NCI-H1105 treated with DMSO at 0.1 percent for 48 hours (cell line): ENCODE results near the gene SLC35F1.
A peak's percentile ranks its signal among the peaks of the same experiment; 100 is the strongest.

Experiments used
- DNase-seq: peaks from one replicate; lab custom pipeline; 2025; lab: John Stamatoyannopoulos, UW

SLC35F1 gene

GRCh38 chr6:118200160-118200559 lies 293.1 kb downstream of the SLC35F1 start:
- no peak for DNase-seq

- DNase-seq = no peak
These were observed 295.5 kb downstream of the SLC35F1 start for GRCh38 chr6:118202517-118202916.

GRCh38 chr6:118203545-118203944 lies 296.5 kb downstream of the SLC35F1 start:
- no peak for DNase-seq

GRCh38 chr6:118206221-118206620 lies 299.2 kb downstream of the SLC35F1 start:
- DNase-seq = no peak

GRCh38 chr6:118207947-118208346 lies 300.9 kb downstream of the SLC35F1 start:
- DNase-seq = no peak

- peak; percentile 17 for DNase-seq
These were observed 305.5 kb downstream of the SLC35F1 start for GRCh38 chr6:118212451-118213173.

GRCh38 chr6:118215269-118215668 lies 308.2 kb downstream of the SLC35F1 start:
- no peak for DNase-seq

GRCh38 chr6:118216751-118217150 lies 309.7 kb downstream of the SLC35F1 start:
- DNase-seq = no peak

- no peak for DNase-seq
These were observed 311.1 kb downstream of the SLC35F1 start for GRCh38 chr6:118218156-118218555.

- DNase-seq = no peak
These were observed 313.5 kb downstream of the SLC35F1 start for GRCh38 chr6:118220429-118221128.

- DNase-seq = no peak
These were observed 316.3 kb downstream of the SLC35F1 start for GRCh38 chr6:118223316-118223715.

- no peak for DNase-seq
These were observed 321.8 kb downstream of the SLC35F1 start for GRCh38 chr6:118228886-118229285.

- DNase-seq = no peak
These were observed 333.9 kb downstream of the SLC35F1 start for GRCh38 chr6:118240878-118241528.

GRCh38 chr6:118246406-118246805 lies 339.3 kb downstream of the SLC35F1 start:
- DNase-seq = no peak

- DNase-seq = no peak
These were observed 341.1 kb downstream of the SLC35F1 start for GRCh38 chr6:118248171-118248570.

- DNase-seq = no peak
These were observed 342.6 kb downstream of the SLC35F1 start for GRCh38 chr6:118249680-118250079.

GRCh38 chr6:118252474-118252873 lies 345.4 kb downstream of the SLC35F1 start:
- no peak for DNase-seq

GRCh38 chr6:118253741-118254140 lies 346.7 kb downstream of the SLC35F1 start:
- DNase-seq = no peak

GRCh38 chr6:118260833-118261232 lies 353.8 kb downstream of the SLC35F1 start:
- no peak for DNase-seq

GRCh38 chr6:118263921-118264486 lies 356.9 kb downstream of the SLC35F1 start:
- peak; percentile 61 for DNase-seq

- no peak for DNase-seq
These were observed 362.6 kb downstream of the SLC35F1 start for GRCh38 chr6:118269659-118270058.

GRCh38 chr6:118277631-118278030 lies 370.6 kb downstream of the SLC35F1 start:
- peak; percentile 68 for DNase-seq

GRCh38 chr6:118280210-118280609 lies 373.1 kb downstream of the SLC35F1 start:
- DNase-seq = no peak
